Measurements from ENCODE around the gene C16orf82.
"Not testable (repeated sequence)": the region's sequence is repeated elsewhere in the genome, so short reads cannot be mapped to it uniquely, and the experiment has no call there.

Gene C16orf82

DNA sequence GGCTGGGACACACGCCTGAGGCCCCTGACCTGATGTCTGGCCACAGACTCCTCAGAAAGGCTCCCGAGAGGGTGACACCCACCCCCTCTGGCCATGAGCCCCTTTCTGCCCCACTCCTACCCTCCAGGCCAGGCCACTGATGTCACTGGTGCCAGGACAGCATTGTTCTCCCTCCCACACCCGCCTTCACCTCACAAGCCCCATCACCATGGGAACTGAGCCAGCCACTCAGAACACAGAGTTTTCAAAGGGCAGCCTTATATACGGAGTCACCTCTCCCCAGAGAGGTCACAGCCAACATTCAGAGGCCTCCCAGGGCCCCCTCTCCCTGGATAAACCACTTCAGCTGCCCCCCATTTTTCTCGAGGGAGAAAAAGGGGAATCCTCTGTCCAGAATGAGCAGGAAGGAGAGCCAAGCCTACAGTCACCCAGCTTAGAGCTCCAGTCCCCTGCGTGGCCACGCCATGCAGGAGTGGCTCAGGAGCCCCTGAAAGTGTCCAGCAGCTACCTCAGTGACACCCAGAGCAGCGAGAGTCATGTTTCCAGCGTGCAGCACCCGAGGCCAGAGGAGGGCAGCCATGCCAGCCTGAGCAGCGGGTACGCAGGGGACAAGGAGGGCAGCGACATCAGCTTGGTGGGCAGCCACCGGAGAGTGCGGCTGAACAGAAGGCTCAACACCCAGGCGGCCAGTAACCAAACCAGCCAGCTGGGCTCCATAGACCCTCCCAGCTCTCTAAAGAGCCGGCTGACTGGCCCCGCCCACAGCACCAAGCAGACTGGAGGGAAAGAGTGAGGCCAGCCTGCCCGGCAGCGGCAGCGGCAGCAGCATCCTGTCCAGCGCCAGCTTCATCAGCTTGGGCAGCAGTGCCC is at the start of gene C16orf82:
Gene C16orf82, plus strand, starts transcription at position 260 of the 870 bp plus-strand sequence.
- DNase-seq (ENCODE audit: low read depth), result no peak

DNA sequence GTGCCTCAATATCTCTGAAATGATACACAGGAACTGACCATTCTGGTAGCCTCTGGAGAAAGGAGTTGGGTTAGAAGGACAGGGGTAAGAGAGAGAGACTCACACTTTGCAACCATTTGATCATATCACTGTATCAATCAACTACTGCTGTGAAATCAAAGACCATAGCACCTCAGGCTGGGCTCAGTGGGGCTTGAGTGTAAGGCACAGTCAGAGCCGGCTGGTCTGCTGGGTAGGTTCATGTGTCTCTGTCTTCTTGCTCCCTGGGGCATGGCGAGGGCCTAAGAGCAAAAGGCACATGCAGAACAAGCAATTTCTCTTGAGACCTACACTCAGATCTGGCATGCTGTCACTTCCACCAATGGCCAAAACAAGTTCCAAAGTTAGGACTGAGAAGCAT is 46.7 kb upstream of the C16orf82 start:
- no peak for DNase-seq (ENCODE audit: low read depth)

DNA sequence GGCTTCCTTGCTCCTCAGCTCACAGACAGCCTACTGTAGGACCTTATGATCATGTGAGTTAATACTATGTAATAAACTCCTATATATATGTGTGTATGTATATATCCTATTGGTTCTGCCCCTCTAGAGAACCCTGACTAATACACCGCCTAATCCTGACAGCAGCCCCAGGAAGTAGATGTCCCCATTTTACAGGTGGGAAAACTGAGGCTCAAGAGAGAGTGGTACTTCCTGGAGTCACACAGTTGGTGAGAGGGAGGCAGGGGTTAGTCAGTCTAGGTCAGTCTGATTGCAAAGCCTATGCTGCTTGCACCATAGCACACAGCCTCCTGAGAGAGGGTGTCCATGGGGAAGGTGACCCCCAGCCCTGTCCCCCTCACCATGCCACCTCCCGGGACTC is 42.7 kb upstream of the C16orf82 start:
- no peak for DNase-seq (ENCODE audit: low read depth)

DNA sequence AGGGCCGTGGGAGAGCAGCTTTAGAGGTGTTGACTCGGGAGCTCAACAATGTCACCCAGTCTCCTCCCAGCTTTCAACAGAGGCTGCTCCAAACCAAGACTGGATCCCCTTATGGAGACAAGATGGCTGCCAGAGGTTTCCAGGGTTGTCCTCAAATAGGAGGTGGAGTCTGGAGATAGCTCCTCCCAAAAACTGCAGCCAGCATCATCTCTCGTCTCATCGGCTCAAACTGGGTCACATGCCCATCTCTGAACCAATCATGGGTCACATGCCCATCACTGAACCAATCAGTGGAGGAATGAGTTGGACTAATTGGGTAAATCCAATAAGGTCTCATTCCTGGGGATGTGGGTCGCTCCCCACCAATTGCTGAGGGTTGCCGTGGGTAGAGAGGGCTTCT is 41.1 kb upstream of the C16orf82 start:
- DNase-seq (ENCODE audit: low read depth), result no peak

- no peak for DNase-seq (ENCODE audit: low read depth)
Observed at GRCh38 chr16:27027971-27028370, 38.8 kb upstream of the C16orf82 start.

GRCh38 chr16:27028591-27029110 is 38.1 kb upstream of the C16orf82 start:
- DNase-seq (ENCODE audit: low read depth), result no peak

GRCh38 chr16:27029525-27029924 is 37.2 kb upstream of the C16orf82 start:
- no peak for DNase-seq (ENCODE audit: low read depth)

DNA sequence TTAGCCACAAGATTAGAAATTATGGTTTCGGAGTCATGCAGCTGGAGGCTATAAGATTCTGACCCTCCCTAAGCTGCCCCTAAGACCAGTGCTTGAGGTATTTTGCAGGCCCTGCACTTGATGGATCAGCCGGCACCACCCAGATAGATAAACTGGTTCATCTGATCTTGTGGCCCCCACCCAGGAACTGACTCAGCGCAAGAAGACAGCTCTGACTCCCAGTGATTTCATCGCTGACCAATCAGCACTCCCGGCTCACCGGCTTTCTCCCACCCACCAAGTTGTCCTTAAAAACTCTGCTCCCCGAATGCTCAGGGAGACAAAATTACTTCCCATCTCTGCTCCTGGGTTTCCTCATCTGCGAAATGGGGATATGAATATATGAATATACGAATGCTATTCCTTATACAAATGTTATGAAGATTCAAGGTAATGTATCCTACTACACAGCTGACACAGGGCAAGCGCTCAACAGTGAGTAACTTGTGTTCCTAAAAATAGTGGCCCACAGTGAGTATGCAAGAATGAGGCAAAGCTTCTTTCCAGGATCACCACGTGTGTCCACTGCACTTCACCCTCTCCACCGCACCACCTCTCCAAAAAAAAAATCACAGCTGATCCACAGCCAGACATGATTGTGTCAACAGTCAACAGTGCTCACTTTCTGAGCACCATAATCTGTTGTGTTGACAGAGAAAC is 33.3 kb upstream of the C16orf82 start:
- no peak for DNase-seq (ENCODE audit: low read depth)

- DNase-seq (ENCODE audit: low read depth), result no peak
Observed at GRCh38 chr16:27040732-27041131, 26.0 kb upstream of the C16orf82 start.

DNA sequence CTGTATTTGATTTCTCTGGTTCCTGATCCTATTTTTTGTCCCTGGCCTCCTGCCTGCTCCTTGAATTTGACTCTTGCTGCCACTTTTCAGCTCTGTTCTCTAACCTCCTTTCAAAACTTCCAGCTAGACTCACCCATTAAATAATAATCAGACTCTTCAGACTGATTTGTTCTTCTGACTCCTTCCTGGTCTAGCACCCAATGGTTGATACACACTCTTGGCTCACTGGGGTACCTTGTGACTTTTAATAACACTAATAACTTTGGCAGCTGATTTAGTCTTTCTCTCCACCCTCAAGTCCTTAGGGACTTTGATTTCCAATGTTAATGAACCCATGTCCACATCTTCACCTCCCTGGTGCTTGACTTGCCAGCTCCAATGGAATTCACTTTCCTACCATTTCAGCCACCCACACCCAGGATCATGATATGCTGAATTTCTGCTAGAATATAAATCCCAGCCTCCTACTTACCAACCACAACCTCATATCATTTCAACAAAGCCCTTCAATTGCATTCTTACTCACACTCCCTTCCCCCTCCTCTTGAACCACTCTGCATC is 19.7 kb upstream of the C16orf82 start:
- no peak for DNase-seq (ENCODE audit: low read depth)

- DNase-seq (ENCODE audit: low read depth), result no peak
Observed at GRCh38 chr16:27048316-27048715, 18.4 kb upstream of the C16orf82 start.

DNA sequence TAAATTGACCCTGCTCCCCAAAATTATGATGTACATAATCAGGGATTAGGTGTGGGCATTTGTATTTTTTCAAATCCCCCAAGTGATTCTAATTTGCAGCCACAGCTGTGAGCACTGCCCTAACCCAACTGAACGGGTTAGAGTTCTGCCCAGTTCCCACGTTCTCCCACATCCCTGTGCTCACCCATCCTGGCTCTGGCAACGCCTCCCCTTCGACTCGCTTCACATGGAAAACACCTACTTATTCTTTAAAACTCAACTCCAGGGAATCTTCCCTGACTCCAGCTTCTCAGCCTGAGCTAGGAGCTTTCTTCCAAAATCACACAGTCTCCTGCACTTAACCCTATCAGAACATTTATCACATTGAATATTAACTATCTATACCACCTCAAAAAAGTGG is 17.6 kb upstream of the C16orf82 start:
- DNase-seq (ENCODE audit: low read depth), result no peak

- DNase-seq (ENCODE audit: low read depth), result no peak
Observed at GRCh38 chr16:27052007-27052406, 14.7 kb upstream of the C16orf82 start.

DNA sequence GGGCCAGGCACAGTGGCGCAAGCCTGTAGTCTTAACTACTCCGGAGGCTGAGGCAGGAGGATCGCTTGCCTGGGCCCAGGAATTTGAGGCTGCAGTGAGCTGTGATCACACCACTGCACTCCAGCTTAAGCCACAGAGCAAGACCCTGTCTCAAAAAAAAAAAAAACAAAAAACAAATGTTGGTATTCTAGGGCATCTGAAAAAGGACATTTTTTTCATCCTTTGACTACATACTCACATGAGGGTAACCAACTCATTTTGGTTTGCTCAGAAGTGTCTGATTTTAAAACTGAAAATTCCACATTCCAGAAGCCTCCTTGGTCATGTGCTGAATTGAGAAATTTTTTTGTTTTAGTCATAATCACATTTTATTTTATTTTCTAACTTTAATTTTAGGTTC is 12.7 kb upstream of the C16orf82 start:
- no peak for DNase-seq (ENCODE audit: low read depth)

GRCh38 chr16:27058299-27058698 is 8.4 kb upstream of the C16orf82 start:
- DNase-seq (ENCODE audit: low read depth), result no peak

GRCh38 chr16:27070776-27071175 is 4.0 kb downstream of the C16orf82 start:
- no peak for DNase-seq (ENCODE audit: low read depth)

DNA sequence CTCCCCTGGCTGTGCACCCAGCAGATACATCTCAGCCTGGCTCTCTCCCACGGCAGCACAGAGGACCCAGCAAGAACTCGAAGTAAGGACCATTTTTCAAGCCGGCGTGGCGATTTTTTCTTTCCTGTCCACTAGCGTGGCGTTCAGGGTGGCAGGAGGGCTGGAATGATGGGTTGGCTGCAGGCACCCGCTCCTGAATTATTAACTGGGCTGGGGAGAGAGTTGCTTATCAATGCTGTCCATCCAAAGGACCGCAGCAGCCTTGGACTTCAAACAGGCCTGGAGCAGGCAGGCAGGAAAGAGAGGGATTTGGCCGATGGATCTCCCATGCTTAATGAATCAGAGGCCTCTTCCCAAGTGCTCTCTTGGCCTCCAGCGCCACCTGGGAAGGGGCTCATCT is 7.0 kb downstream of the C16orf82 start:
- DNase-seq (ENCODE audit: low read depth), result no peak

GRCh38 chr16:27080895-27081294 is 14.2 kb downstream of the C16orf82 start:
- DNase-seq (ENCODE audit: low read depth), result no peak

- no peak for DNase-seq (ENCODE audit: low read depth)
Observed at GRCh38 chr16:27083861-27084261, 17.1 kb downstream of the C16orf82 start.

DNA sequence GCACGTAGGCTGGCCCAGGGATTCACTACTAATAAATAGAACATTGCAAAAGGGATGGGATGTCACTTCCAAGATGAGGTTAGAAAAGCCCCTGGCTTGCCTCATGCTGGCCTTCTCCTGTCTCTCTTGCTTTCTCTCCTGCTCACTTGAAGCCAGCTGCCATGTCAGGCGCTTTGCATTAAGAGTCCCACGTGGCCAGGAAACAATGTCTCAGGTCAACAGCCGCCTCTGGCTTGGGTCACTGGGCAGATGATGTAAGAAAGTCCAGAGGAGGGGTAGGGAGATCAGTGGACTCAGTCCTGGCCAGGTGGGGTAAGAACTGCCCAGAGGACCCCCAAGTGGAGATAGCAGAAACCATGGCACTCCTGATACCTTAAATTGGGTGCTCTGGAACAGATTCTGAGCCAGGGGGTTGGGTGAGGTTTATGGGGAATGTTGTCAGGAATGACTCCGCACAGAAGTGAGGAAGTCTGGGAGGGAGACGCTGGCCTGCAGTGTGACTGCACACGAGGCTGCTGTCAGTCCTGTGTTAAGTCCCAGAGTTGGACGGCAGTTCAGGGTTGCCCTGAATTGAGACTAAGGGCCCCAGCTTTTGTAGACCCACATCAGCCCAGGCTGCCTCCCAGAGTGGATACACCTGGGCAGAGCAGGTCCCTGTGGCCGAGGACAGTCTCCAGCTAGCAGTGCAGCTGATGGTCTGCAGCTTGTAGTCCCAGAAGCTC is 17.7 kb downstream of the C16orf82 start:
- no peak for DNase-seq (ENCODE audit: low read depth)

- DNase-seq (ENCODE audit: low read depth), result no peak
Observed at GRCh38 chr16:27085182-27085581, 18.5 kb downstream of the C16orf82 start.

DNA sequence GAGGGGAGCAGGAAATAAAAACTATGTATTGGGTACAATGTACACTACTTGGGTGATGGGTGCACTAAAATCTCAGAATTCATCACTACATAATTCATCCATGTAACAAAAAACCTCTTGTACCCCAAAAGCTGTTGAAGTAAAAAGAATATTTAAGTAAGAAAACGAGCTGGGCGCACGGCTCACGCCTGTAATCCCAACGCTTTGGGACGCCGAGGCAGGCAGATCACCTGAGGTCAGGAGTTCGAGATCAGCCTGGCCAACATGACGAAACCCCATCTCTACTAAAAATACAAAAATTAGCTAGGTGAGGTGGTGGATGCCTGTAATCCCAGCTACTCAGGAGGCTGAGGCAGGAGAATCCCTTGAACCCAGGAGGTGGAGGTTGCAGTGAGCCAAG is 19.3 kb downstream of the C16orf82 start:
- DNase-seq (ENCODE audit: low read depth), result not testable (repeated sequence)

All from fibroblast of gingiva (primary cell).